Right cardiac atrium (tissue), 5 donors: ENCODE measurements around the gene GULP1. TPM values are rescaled to one million over a fixed set of nuclear protein-coding genes. Genes with fewer than 3 reads are reported as not detected.

Source experiments
- ATAC-seq, 2 donors: fragments of 200-7000 bp; cut with Tn5 transposase; one replicate each; pipeline versions ENCODE4 v1.8.0 to v1.9.1; 2020; ENCODE audit warnings: moderate library complexity in 2 of 2, mild to moderate bottlenecking in 1 of 2
- DNase-seq, 3 donors: peaks; one replicate each; pipeline ENCODE4 v3.0.0-alpha.2; 2020
- H3K27ac ChIP-seq: one replicate; pipeline ENCODE4 v1.5.1; 2013; ENCODE audit warnings: mild to moderate bottlenecking, low read length, control low read depth, moderate library complexity
- H3K27me3 ChIP-seq: one replicate; pipeline ENCODE4 v1.6.1; 2013; ENCODE audit not compliant: control insufficient read depth, insufficient read depth
- H3K4me1 ChIP-seq: one replicate; pipeline ENCODE4 v1.6.1; 2013; ENCODE audit warnings: low read length; ENCODE audit not compliant: control insufficient read depth, insufficient read depth
- H3K4me3 ChIP-seq: one replicate; pipeline ENCODE4 v1.5.1; 2013; ENCODE audit warnings: low read length, control low read depth
- H3K9me3 ChIP-seq: one replicate; pipeline ENCODE4 v1.6.1; 2013; ENCODE audit warnings: low read length; ENCODE audit not compliant: control insufficient read depth
- WGBS: extraction: QIAGEN DNeasy Blood & Tissue Kit; methylation state at CpG from one replicate; pipeline ENCODE4 v1.1.7; 2013; 5-methylcytosine and 5-hydroxymethylcytosine counted together
- intact Hi-C, 4 donors: fragments of 100-400 bp; cut with DNase I; formaldehyde crosslinking; loops; one replicate each; pipeline versions ENCODE4 v1.11.0 to v1.14.0; 2022 to 2023
- polyA plus RNA-seq: library from polyadenylated mRNA; stranded (reverse); fragments of 200-250 nt; gene quantifications from one replicate; pipeline ENCODE4 v1.2.3, GENCODE V29; 2013
- total RNA-seq, 4 donors: library from RNA; stranded (reverse); fragmentation: NEBNext Ultra II Directional; extraction: Animal tissue kit (Norgen Biotek cat#: 25700); gene quantifications; one replicate each; pipeline ENCODE4 v1.2.1, GENCODE V29; 2021
- donor health status: healthy with polysubstance abuse.
- donor health status: DM: no; HTN: yes; CAD: no.
- donor health status: DM: no; HTN: no; CAD: no.
- donor health status: DM: no; HTN: yes; CAD: no; lungs with severe emphysema.
- donor health status: DM: yes; HTN: yes; CAD: no.

GULP1 gene
- total and polyA plus RNA-seq, 5 donors, result 3.5 to 14.4 (median 11.0) TPM

GRCh38 chr2:188381614-188382013 is 89.9 kb downstream of the GULP1 start:
- 61% methylated on average over 1 of the region's 1 CpG for WGBS
- H3K27ac ChIP-seq, result no peak overlapping the region
- peaks cover 1% of the 10 kb centered on the region for H3K4me1 ChIP-seq
- no peak for DNase-seq
- H3K27me3 ChIP-seq, result no peaks in the 10 kb centered on the region
- no peak for ATAC-seq
- intact Hi-C loops, result no loop called here
- H3K4me3 ChIP-seq, result no peak overlapping the region
- H3K9me3 ChIP-seq, result no peaks in the 10 kb centered on the region

GRCh38 chr2:188382107-188382506 is 90.4 kb downstream of the GULP1 start:
- Histone ChIP-seq H3K9me3 (no peaks in the 10 kb centered on the region), H3K27me3 (no peaks in the 10 kb centered on the region), H3K4me1 (peaks cover 1% of the 10 kb centered on the region), H3K27ac (no peak overlapping the region), H3K4me3 (peak overlapping the region; percentile 5)
- ATAC-seq (no peak), DNase-seq (no peak)
- intact Hi-C loops, result no loop called here
- 73% methylated on average over 2 of the region's 2 CpGs for WGBS

- peak overlapping the region; percentile 63 for H3K4me3 ChIP-seq
- DNase-seq (no peak), ATAC-seq (no peak)
- no peaks in the 10 kb centered on the region for H3K27me3 ChIP-seq
- H3K9me3 ChIP-seq, result no peaks in the 10 kb centered on the region
- peaks cover 1% of the 10 kb centered on the region for H3K4me1 ChIP-seq
- H3K27ac ChIP-seq, result no peak overlapping the region
- 32% methylated on average over 1 of the region's 1 CpG for WGBS
- intact Hi-C loops, result no loop called here
Observed at GRCh38 chr2:188383158-188383557, 91.5 kb downstream of the GULP1 start.

DNA sequence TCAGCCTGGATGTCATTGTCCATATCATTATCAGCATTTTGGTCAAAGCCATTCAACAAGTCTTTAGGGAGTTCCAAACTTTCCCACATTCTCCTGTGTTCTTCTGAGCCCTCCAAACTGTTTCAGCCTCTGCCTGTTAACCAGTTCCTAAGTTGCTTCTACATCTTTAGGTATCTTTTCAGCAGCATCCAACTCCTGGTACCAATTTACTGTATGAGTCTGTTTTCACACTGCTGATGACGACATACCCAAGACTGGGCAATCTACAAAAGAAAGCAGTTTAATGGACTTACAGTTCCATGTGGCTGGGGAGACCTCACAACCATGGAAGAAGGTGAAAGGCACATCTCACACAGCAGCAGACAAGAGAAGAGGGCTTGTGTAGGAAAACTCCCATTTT is 94.2 kb downstream of the GULP1 start:
- no peak for ATAC-seq
- WGBS, result 94% methylated on average over 1 of the region's 1 CpG
- no peak overlapping the region for H3K4me3 ChIP-seq
- DNase-seq, result no peak
- H3K27me3 ChIP-seq, result no peaks in the 10 kb centered on the region
- no peak overlapping the region for H3K27ac ChIP-seq
- H3K9me3 ChIP-seq, result no peaks in the 10 kb centered on the region
- H3K4me1 ChIP-seq, result peaks cover 1% of the 10 kb centered on the region
- intact Hi-C loops, result no loop called here

DNA sequence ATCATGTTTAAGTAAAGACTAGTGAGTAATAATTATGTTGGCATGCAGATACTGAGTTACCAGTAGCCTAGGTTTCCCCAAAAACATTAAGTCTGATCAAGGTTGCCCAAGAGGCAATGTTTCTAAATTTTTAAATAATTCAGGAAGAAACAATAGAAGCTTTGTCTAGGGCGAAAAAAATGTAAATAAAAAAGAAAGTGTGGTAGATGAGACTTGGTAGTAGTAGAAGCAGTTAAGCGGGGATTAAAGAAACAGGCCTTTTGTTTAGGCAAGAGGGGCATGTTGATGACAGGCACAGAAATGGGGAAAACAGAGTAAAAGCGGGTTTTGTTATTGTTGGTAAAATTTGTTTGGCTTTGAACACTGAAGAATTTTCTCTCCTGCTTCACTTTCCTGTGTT is 97.2 kb downstream of the GULP1 start:
- Histone ChIP-seq H3K27me3 (no peaks in the 10 kb centered on the region), H3K4me3 (no peak overlapping the region), H3K27ac (no peak overlapping the region), H3K4me1 (no peaks in the 10 kb centered on the region), H3K9me3 (no peaks in the 10 kb centered on the region)
- intact Hi-C loops, result no loop called here
- WGBS, result 83% methylated on average over 3 of the region's 3 CpGs
- DNase-seq (no peak), ATAC-seq (no peak)

- DNase-seq (no peak), ATAC-seq (no peak)
- Histone ChIP-seq H3K9me3 (no peaks in the 10 kb centered on the region), H3K27me3 (no peaks in the 10 kb centered on the region), H3K27ac (no peak overlapping the region), H3K4me3 (no peak overlapping the region), H3K4me1 (no peaks in the 10 kb centered on the region)
- intact Hi-C loops, result no loop called here
Observed at GRCh38 chr2:188391354-188391753, 99.7 kb downstream of the GULP1 start.

- intact Hi-C loops, result no loop called here
- ATAC-seq (no peak), DNase-seq (peak in 1 of 3 donors; percentile 7)
- Histone ChIP-seq H3K27me3 (no peaks in the 10 kb centered on the region), H3K27ac (no peak overlapping the region), H3K9me3 (no peaks in the 10 kb centered on the region), H3K4me1 (no peaks in the 10 kb centered on the region), H3K4me3 (no peak overlapping the region)
- WGBS, result 81% methylated on average over 4 of the region's 4 CpGs
Observed at GRCh38 chr2:188394931-188395472, 103.3 kb downstream of the GULP1 start.

GRCh38 chr2:188395903-188396689 is 104.4 kb downstream of the GULP1 start:
- Histone ChIP-seq H3K4me3 (no peak overlapping the region), H3K9me3 (no peaks in the 10 kb centered on the region), H3K27me3 (no peaks in the 10 kb centered on the region), H3K27ac (no peak overlapping the region), H3K4me1 (no peaks in the 10 kb centered on the region)
- peak in 1 of 3 donors; percentile 38 for DNase-seq
- no peak for ATAC-seq
- intact Hi-C loops, result no loop called here
- WGBS, result 91% methylated on average over 10 of the region's 10 CpGs

GRCh38 chr2:188399159-188399558 is 107.5 kb downstream of the GULP1 start:
- no peak for DNase-seq
- Histone ChIP-seq H3K9me3 (no peaks in the 10 kb centered on the region), H3K27ac (no peak overlapping the region), H3K4me3 (no peak overlapping the region), H3K4me1 (no peaks in the 10 kb centered on the region), H3K27me3 (no peaks in the 10 kb centered on the region)
- 91% methylated on average over 3 of the region's 3 CpGs for WGBS
- ATAC-seq, result no peak
- intact Hi-C loops, result no loop called here

- intact Hi-C loops, result no loop called here
- Histone ChIP-seq H3K4me3 (no peak overlapping the region), H3K9me3 (no peaks in the 10 kb centered on the region), H3K27me3 (no peaks in the 10 kb centered on the region), H3K27ac (no peak overlapping the region), H3K4me1 (no peaks in the 10 kb centered on the region)
- DNase-seq (no peak), ATAC-seq (no peak)
Observed at GRCh38 chr2:188403676-188404075, 112.0 kb downstream of the GULP1 start.

- Histone ChIP-seq H3K27ac (no peak overlapping the region), H3K27me3 (no peaks in the 10 kb centered on the region), H3K4me1 (no peaks in the 10 kb centered on the region), H3K4me3 (no peak overlapping the region), H3K9me3 (no peaks in the 10 kb centered on the region)
- intact Hi-C loops, result no loop called here
- DNase-seq, result peak in 1 of 3 donors; percentile 19
- WGBS, result 88% methylated on average over 5 of the region's 5 CpGs
- ATAC-seq, result peak in 1 of 2 donors; percentile 22
Observed at GRCh38 chr2:188404341-188405004, 112.8 kb downstream of the GULP1 start.
